ENCODE measurements around the gene CERS6.

DNA sequence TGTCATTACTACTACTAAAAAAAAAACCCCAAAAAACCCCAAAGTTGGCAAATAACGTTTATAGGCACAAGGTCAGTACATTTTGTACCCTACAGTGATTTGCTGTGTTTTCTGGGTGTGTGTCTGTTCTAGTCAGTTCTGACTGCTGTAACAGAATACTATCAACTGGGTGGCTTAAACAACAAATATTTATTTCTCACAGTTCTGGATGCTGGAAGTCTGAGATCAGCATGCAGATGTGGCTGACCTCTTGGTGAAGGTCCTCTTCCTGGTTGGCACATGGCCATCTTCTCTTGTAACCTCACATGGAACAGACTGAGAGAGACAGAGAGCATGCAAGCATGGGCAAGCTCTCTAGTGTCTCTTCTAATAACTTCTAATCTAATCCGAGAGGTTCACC is 103.1 kb downstream of the CERS6 start:
- TF ChIP-seq CTCF (IDR thresholded peaks at IDR 0.05; ENCODE audit: poor library complexity, severe bottlenecking) (no peak), EZH2 (IDR thresholded peaks at IDR 0.05; ENCODE audit: borderline replicate concordance, insufficient read depth, low read length, poor library complexity, severe bottlenecking) (no peak), SMC3 (conservative IDR thresholded peaks at IDR 0.05; ENCODE audit: poor library complexity) (no peak), RAD21 (conservative IDR thresholded peaks at IDR 0.05) (no peak), POLR2AphosphoS5 (IDR thresholded peaks at IDR 0.05) (no peak), EP300 (conservative IDR thresholded peaks at IDR 0.05; ENCODE audit: poor library complexity, severe bottlenecking) (no peak), MXI1 (conservative IDR thresholded peaks at IDR 0.05; ENCODE audit: poor library complexity, severe bottlenecking) (no peak), REST (IDR thresholded peaks at IDR 0.05; ENCODE audit: borderline replicate concordance) (no peak), TAF1 (IDR thresholded peaks at IDR 0.05; ENCODE audit: low read depth) (no peak)
